GM21423 (cell line): Measurements from ENCODE around the gene GTF3A.

Source experiments
- ATAC-seq: cut with Tn5 transposase; IDR thresholded peaks from one replicate; pipeline ENCODE4 v1.9.1; 2021; ENCODE audit warnings: mild to moderate bottlenecking, moderate library complexity; ENCODE audit not compliant: unreplicated experiment

GTF3A gene

GRCh38 chr13:27404680-27405079, 19.7 kb upstream of the GTF3A start:
- no peak for ATAC-seq

DNA sequence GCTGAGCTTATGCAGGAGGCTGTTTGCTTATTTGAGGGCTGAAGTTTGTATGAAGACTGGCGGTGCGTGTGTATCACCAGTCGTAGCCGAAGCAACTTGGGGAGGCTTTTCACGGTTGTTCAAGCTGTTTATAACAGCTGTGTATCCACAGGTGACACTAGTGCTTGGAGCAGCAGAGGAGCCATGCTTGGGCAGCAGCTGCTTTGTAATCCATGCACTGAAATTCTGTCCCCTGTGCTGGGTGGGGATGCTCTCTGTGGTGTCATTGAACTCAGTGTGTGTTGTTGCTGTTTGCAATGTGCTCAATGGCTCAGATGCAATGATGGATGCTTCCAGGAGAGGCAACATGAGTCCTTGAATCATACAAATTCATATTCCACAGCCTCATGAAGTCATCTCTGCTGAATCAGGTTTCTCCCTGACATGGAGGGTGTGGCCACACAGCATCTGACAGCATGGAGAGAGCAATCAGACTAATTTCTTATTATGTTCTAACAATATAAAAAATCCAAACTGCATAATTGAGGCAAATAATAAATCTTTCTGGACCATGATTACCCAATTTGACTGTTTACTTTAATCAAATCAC, 18.8 kb upstream of the GTF3A start:
- ATAC-seq = no peak

- ATAC-seq = no peak
Measured at GRCh38 chr13:27406178-27406939, 18.1 kb upstream of the GTF3A start.

DNA sequence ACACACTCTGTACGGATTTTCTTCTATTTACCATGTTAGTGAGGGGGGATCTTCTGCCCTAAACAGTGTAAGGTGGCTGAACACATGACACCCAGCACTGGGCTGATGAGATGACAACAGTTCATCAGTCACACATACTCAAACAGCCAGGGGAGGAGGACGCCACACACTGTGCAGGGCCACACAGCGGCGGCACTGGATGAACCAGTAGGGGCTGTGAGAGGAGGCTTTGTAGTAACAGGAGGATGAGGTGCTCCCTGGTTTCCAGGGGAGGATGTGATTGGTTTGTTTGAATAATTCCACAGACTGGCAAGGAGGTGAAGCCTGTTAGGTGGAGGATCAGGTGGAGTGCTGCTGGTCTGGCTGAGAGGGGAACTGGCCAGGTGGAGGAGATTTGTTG, 16.3 kb upstream of the GTF3A start:
- no peak for ATAC-seq

DNA sequence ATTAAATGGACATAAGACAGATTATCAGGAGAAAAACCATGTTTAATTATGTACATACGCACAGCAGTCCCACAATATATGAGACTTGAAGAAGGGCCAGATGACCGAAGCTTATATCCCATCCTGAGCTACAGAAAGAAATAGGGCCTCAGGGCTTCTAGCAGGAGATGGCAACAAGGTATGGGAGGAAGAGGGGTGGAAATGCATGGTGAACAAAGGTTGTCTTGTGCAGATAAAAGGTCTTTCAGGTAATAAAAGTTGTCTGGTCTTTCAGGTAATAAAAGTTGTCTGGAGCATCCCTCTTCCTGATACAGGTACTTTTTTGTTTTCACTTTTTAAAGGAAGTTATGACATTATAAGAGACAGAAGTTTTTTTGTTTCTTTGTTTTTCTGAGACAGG, 15.4 kb upstream of the GTF3A start:
- ATAC-seq = no peak

DNA sequence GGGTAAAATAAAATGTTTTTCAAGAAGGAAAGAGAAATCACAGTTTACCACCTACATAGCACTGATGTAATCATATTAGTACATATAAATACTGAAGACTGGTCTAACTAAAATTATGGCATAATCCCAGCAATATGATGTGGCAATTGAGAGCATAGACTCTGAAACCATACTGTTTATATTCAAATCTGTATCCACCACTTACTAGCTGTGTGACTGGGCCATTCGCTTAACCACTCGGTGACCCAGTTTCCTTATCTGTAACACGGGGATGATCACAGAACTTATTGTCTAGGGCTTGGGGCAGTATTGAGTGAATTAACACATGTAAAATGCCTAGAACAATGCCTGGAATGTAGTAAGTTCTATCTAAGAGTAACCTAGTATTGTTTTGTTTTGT, 13.1 kb upstream of the GTF3A start:
- ATAC-seq = no peak

DNA sequence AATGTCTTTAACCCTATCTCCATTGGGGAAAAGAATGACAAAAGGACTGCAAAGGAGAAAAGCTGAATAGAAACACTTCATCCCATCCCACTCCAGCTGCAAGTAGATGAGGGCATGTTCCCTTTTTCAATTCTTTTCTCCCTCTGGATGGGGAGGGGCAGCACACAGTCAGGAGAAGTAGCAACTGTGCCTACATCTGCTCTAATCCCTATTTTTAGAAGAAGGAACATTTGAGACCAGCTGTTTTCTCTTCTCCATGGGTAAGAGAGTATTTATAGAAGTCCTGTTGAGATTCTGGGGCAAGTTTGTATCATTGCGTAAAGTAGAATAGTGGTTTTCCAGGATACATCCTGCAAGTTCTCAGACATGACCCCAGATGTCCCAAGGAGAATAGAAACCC, 9.3 kb upstream of the GTF3A start:
- no peak for ATAC-seq

DNA sequence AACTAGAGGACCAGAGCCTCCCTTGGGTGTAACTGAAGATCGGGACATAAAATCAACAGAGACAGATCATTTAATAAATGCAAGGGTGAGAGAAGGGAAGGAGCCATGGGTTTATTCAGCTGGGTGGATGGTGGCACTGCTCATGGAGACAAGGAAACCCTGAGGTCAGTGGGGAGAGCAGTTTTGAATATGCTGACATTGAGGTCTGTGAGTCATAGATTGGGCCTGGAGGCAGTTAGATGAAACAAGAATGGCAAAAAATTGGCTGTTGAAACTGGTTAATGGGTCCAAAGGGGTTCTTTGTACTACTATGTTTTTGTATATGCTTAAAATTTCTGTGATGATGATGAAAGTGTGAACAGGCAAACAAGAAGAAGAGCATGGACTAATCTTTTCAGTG, 5.1 kb upstream of the GTF3A start:
- no peak for ATAC-seq

- ATAC-seq = no peak
Measured at GRCh38 chr13:27421101-27421871, 3.1 kb upstream of the GTF3A start.

- ATAC-seq = no peak
Measured at GRCh38 chr13:27423333-27423732, 1.1 kb upstream of the GTF3A start.

DNA sequence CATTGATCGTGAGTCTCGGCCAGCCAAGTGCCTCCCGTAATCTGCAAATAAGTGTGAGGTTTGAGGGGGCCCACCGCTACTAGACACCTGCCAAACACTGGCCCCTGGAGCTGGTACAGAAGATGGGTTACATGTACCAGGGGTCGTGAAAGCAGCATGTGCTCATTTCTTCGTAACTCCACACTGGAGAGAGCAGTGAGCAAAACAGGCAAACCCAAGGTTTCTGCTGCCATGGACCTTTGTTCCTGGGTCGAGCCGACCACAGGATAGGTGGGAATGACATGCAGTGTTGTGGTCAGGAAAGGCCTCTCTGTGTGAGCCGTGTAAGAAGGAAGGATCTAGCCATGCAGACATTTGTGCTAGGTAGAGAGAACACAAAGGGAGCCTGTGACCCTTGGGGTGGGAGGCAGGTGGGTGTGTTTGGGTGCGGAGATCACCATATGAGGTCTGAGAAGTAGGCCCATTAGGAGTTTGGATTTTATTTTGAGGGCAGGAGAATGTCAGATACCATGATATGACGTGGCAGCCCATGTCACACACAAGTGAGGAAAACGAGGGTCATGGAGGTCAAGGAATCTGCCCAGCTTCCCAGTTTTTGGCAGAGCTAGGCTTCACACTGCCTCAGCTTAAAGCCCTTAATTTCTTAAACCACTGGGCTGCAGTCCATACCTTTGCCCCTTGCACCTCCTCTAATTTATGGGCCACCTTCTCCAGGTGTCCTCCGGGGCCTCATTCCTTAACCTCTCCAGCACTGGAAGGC, 919 bp downstream of the GTF3A start:
- no peak for ATAC-seq

- peak; percentile 57 for ATAC-seq
Measured at GRCh38 chr13:27425918-27426630, 1.7 kb downstream of the GTF3A start.

- ATAC-seq = no peak
Measured at GRCh38 chr13:27427641-27428040, 3.2 kb downstream of the GTF3A start.

DNA sequence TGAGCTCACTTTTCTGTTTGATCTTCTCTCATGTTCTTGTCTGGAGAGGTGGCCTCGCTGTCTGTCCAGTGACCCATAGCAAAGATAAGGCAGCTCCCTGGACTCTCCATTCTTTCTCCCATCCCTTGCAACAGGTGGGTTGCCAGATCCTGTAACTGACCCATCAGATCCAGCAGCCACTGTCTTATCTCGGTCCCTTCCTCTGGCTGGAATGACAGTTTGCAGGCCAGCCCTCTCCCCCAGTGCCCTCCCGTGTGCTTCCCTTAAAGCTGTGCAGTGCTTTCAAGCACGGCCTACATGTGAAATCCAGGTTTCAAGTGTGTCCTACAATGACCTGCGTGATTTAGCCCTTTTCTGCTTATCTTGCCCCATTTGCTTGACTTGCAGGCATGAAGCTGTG, 3.7 kb downstream of the GTF3A start:
- no peak for ATAC-seq

DNA sequence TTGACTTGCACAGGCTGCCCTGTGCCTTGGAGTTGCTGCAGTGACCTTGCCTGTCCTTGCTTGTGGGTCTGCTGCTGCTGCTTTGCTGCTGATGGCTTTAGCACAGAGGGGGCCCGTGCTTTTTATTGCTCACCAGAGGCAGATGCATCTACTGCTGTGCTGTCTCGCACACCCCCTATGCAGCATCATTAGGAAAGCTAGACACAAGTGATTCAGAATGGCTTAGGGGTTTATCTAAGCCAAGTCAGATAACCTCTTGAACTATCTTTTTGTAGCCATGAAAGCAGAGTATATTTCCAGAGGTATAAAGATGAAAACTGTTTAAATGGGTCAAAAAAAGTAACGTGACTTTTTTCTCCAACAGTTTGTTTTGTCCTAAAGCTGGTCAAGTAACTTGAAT, 7.8 kb downstream of the GTF3A start:
- no peak for ATAC-seq

GRCh38 chr13:27432611-27433210, 8.3 kb downstream of the GTF3A start:
- ATAC-seq = no peak

GRCh38 chr13:27437126-27437525, 12.7 kb downstream of the GTF3A start:
- no peak for ATAC-seq

DNA sequence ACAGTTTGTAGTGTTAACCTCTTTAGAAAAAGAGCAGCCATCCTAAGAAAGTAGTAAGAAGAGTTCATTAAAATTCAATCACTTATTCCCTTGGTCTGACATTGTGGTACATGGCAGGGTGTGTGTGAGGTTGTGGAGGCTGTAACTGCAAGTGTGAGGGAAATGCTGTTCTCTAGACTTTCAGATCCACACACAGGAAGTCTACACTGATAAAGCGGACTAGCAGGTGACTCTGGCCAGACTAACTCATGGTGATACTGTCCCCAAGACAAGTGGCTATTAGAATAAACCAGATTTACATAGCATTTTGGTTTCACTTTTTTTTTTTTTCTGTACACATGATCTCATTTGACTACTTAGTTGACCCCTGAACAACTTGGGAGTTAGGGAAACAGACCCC, 16.0 kb downstream of the GTF3A start:
- peak; percentile 64 for ATAC-seq

GRCh38 chr13:27442071-27442647, 17.7 kb downstream of the GTF3A start:
- no peak for ATAC-seq

DNA sequence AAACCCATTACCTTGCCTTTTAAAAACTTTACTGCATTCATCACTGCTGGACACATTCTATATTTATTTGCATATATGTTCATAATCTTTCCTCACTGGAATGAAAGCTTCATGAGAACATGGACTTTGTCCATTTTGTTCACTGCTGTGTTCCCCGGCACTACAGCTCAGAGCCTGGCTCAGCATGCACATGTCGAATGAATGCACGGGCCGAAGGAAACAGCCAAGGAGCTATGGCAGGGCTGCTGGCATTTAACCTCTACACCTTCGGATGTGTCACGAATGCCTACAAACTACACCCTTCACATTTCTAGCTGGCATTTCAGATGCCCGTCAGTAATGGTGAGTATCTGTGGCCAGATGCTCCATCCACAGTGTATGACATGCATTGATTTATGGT, 18.4 kb downstream of the GTF3A start:
- no peak for ATAC-seq
